ENCODE results near the gene SLMAP.

SLMAP gene

GRCh38 chr3:57943525-57944495 is 187.7 kb downstream of the SLMAP start:
- no peak for DNase-seq

DNA sequence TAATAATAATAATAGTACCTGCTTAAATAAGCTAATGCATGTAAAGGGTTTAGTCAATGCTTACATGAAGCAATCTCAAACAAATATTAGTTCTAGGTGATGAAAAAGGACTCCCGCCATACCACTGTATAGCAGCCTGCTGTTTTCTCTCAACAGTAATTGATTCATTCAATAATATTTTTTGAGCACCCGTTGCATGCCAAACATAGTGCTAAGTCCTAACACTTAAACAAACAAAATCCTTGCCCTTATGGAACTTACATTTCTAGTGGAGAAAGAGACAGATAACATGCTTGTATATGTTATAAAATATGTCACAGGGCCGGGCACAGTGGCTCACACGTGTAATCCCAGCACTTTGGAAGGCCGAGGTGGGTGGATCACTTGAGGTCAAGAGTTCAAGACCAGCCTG is 190.9 kb downstream of the SLMAP start:
- DNase-seq, result no peak

DNA sequence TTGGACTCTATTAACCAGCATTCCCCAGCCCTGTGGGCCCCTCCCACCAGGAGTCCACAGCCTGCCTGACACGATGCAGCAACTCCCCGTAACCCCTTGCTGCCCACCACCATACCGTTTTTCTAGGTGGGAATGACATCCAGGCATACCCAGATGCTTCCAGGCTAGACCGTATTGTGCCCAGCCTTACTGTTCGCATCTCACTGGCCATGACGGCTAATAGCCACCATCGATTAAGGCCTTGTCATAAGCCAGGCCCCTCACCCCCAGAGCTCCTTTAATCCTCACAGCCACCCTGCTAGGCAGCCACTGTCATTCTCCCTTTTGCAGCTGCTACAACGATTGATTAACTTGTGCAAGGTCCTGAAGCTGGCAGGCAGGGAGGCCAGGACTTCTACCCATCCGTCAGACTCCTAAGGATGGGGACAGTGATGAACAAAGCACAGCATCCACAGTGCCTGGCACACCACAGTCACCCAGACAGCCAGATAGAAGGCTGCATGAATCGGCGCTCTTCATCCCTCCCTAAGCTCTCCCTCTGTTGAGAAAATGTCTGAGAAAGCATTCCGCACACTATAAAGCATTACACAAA is 192.1 kb downstream of the SLMAP start:
- no peak for DNase-seq

- DNase-seq, result no peak
Observed at GRCh38 chr3:57948781-57949242, 192.7 kb downstream of the SLMAP start.

GRCh38 chr3:57949344-57949743 is 193.2 kb downstream of the SLMAP start:
- DNase-seq, result no peak

- no peak for DNase-seq
Observed at GRCh38 chr3:57949785-57950615, 193.9 kb downstream of the SLMAP start.

DNA sequence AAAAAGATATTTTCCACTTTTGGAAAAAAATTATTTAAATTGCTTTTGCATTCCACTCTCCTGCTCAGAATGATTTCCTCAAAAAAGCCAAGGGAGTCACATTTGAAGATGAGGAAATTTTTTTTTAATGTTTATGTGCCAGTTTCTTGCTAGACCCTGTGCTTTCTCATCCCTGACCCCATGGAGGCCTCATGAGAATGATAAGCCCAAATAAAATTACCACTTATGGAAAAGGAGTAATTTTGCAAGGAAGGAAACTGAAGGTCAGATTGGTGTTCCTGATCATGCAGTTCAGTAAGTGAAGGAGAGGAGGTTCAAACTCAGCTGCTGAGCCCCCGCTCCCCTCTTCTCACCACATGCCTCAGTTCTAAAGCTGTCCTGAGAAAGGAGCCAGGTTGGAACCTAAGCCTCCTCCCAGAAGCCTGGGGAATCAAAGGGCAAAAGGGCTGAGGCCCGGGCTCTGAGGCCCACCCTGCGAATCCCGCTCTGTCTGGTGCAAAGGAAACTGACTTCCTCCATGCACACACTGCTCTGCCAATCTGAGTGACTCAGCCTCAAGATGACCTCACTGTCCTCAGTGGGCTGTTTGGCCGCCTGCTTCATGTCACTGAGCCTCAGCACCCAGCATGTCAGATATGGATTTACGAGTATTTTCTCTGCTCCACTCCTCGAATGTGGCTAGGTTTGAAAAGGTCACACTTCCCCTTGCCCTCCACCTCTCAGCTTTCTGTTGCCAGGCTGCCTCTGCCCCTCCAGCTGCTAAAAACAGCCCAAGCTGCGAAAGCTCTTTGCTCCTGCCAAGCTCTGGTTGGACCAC is 195.2 kb downstream of the SLMAP start:
- no peak for DNase-seq

DNA sequence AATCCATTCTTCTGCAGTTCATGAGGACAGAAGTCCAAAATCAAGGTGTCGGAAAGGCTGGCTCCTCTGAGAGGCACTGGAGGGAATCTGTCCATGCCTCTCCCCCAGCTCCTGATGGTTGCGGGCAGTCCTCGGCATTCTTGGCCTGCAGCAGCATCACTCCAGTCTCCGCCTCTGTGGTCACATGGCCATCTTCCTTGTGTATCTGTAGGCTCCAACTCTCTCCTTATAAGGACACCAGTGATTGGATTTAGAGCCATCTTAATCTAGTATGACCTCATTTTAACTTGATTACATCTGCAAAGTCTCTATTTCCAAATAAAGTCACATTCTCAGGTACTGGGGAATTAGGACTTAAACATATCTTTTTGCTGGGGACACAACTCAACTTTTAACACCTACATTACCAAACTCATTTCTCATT is 196.1 kb downstream of the SLMAP start:
- DNase-seq, result no peak

DNA sequence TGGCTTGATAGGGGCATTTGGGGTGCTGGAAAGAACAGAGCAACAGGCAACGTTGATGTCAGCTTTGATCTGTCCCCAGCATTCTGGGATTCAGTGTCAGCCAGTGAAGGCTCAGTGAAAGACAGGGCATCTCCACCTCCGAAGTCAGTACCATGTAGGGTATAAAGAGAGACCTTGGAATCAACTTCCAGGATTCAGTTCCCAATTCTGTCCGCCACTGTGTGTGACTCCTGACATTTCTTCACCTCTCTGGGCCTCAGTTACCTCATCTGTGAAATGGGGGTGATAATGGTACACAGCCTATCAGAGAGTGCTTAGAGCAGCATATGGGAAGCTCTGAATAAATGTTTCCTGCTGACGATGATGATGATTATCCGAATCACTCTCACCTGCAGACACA is 196.5 kb downstream of the SLMAP start:
- DNase-seq, result no peak

- no peak for DNase-seq
Observed at GRCh38 chr3:57953576-57953975, 197.5 kb downstream of the SLMAP start.

- peak in 1 of 5 experiments; percentile 56 for DNase-seq
Observed at GRCh38 chr3:57956119-57956832, 200.2 kb downstream of the SLMAP start.

DNA sequence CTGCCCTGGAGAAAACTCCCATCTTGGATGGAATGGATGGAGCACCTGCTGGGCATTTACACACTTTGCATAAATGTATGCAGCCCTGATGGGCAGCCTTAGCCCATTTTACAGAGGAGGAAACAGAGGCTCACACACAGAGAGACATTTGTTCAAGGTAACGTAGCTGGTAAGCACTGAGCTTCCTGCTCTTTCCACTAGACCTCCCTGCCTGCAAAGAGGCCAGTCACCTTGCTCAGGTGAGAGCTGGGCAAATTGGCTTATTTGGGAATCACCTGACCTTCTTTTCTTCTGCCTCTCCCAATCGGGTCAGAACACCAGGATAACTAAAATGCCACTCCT is 200.7 kb downstream of the SLMAP start:
- DNase-seq, result no peak

DNA sequence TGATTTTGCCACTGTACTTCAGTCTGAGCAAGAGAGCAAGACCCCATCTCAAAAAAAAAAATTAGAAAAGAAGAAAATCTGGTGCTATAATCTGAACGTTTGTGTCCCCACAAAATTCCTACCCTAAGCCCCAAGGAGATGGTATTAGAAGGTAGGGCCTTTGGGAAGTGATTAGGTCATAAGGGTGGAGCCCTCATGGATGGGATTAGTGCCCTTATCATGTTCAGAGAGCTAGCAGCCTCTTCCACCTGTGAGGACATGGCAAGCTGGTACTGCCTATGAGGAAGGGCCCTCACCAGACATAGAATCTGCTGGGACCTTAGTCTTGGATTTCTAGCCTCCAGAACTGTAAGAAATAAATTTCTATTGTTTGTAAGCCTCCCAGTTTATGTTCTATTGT is 201.7 kb downstream of the SLMAP start:
- DNase-seq, result no peak

GRCh38 chr3:57958642-57959422 is 202.7 kb downstream of the SLMAP start:
- no peak for DNase-seq

DNA sequence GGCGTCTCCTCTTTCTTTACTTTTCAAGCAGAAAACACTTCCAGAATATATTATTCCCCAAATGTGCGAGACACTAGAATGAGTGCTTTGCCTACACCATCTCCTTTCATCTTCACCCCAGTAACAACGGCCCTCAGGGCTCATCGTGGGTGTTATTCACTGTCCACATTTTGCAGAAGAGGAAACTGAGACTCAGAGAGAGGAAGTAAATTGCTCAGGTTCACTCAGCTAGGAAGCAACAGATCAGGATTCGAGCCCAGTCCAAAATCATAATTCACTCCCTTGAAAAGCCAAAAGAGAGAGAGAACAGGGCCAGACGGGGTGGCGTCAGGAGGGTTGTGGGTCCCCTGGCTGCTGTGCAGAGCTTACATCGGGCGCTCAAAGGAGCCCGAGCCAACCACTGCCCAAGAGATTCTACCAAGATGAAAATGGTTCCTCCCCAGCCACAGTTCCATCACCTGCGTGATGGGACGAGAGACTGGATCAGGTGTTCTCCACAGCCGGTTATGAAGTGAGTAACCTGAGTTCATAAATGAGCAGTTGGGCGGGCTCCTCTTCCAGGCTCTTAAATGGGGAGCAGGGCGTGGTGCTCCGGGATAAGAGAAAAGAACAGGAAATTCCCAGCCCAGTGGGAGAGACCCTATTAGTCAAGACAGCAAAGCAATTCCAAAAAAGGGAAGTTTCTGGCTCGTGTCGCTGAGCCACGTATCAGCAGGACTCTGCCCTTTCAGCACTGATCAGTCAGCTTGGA is 203.5 kb downstream of the SLMAP start:
- DNase-seq, result no peak

GRCh38 chr3:57960174-57960505 is 204.0 kb downstream of the SLMAP start:
- DNase-seq, result no peak

- no peak for DNase-seq
Observed at GRCh38 chr3:57961177-57961827, 205.2 kb downstream of the SLMAP start.

- peak in 1 of 5 experiments; percentile 30 for DNase-seq
Observed at GRCh38 chr3:57961828-57962447, 205.8 kb downstream of the SLMAP start.

DNA sequence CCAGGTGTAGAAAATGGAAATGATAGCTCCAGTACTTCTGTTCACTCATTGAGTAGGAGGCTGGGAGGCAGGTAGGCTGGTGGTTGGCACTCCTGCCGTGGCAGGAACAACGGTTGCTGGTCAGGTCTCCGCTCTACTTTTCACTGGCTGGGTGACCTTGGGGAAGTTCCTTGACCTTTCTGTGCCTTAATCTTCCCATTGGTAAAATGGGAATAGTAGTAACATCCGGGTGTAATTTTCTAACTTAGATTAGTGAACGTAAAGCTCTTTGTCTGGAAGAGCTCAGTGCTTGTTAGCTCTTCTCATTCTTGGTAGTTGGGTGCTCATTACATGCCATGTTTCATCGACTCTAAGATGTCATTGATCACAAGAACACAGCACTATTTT is 206.3 kb downstream of the SLMAP start:
- no peak for DNase-seq
